Common myeloid progenitor, CD34-positive (primary cell): Measurements from ENCODE around the gene RUNX3.

ENCODE experiments used
- CTCF ChIA-PET: fragments of 350-600 bp; sonication (Branson Sonifier 250); formaldehyde crosslinking; loops from one replicate; lab custom pipeline; 2021; ENCODE audit warnings: antibody characterized with exemption; lab: Charles Lee
- POLR2A ChIA-PET: fragments of 350-600 bp; sonication (Branson Sonifier 250); formaldehyde crosslinking; loops from one replicate; lab custom pipeline; 2021; ENCODE audit warnings: antibody characterized with exemption; lab: Charles Lee
- DNase-seq, 3 donors: peaks; one replicate each; pipeline versions ENCODE4 v3.0.0 to v3.0.0-alpha.2; 2013
- H3K27ac ChIP-seq, 2 experiments: 1 replicate in 1 of 2; 2 replicates in 1 of 2; pipeline ENCODE4 v1.7.0; 2013; ENCODE audit warnings: inconsistent platforms in 2 of 2, low read length in 2 of 2, mild to moderate bottlenecking in 2 of 2, low read depth in 1 of 2, moderate library complexity in 1 of 2; ENCODE audit not compliant: severe bottlenecking in 2 of 2, insufficient read depth in 1 of 2, poor library complexity in 1 of 2
- H3K27me3 ChIP-seq, 5 experiments: replicated peaks in 2 of 5; 1 replicate in 3 of 5; 2 replicates in 2 of 5; pipeline versions ENCODE4 v1.6.1 to v1.7.0; 2013; ENCODE audit warnings: low read length in 4 of 5, mild to moderate bottlenecking in 2 of 5, moderate library complexity in 2 of 5, inconsistent platforms in 1 of 5; ENCODE audit not compliant: insufficient read depth in 5 of 5, control insufficient read depth in 4 of 5
- H3K36me3 ChIP-seq, 4 experiments: 1 replicate in 2 of 4; 2 replicates in 2 of 4; pipeline versions ENCODE4 v1.6.1 to v1.7.0; 2013; ENCODE audit warnings: low read length in 3 of 4, control low read depth in 1 of 4, mild to moderate bottlenecking in 1 of 4; ENCODE audit not compliant: control insufficient read depth in 4 of 4, insufficient read depth in 4 of 4
- H3K4me1 ChIP-seq, 4 experiments: 1 replicate in 3 of 4; 2 replicates in 1 of 4; pipeline versions ENCODE4 v1.6.1 to v1.7.1; 2013; ENCODE audit warnings: low read length in 3 of 4, mild to moderate bottlenecking in 3 of 4, control low read depth in 1 of 4, inconsistent platforms in 1 of 4, moderate library complexity in 1 of 4; ENCODE audit not compliant: control insufficient read depth in 4 of 4, insufficient read depth in 4 of 4; ENCODE audit errors: control extremely low read depth in 1 of 4
- H3K4me3 ChIP-seq, 7 experiments: 1 replicate in 4 of 7; 2 replicates in 3 of 7; pipeline versions ENCODE4 v1.5.1 to v1.7.0; 2013; ENCODE audit warnings: mild to moderate bottlenecking in 7 of 7, low read length in 6 of 7, moderate library complexity in 6 of 7, inconsistent platforms in 2 of 7, low read depth in 2 of 7, control low read depth in 1 of 7; ENCODE audit not compliant: insufficient read depth in 4 of 7, control insufficient read depth in 1 of 7; ENCODE audit errors: extremely low read depth in 1 of 7
- H3K9me3 ChIP-seq, 5 experiments: 1 replicate in 4 of 5; 2 replicates in 1 of 5; pipeline versions ENCODE4 v1.6.1 to v1.7.1; 2013; ENCODE audit warnings: low read length in 4 of 5, mild to moderate bottlenecking in 2 of 5, inconsistent platforms in 1 of 5, low read depth in 1 of 5, moderate library complexity in 1 of 5; ENCODE audit not compliant: control insufficient read depth in 4 of 5, insufficient read depth in 2 of 5; ENCODE audit errors: control extremely low read depth in 1 of 5
- WGBS: methylation state at CpG from one replicate; pipeline ENCODE4 v1.1.5; 2013; ENCODE audit not compliant: insufficient coverage; 5-methylcytosine and 5-hydroxymethylcytosine counted together

The RUNX3 gene

GRCh38 chr1:24972221-24972914, 42.3 kb upstream of the RUNX3 start:
- H3K4me1 ChIP-seq: peaks cover 0 to 43% (median 21%) of the 10 kb centered on the region in 4 experiments
- H3K9me3 ChIP-seq: peaks cover 0 to 20% (median 13%) of the 10 kb centered on the region in 5 experiments
- no peak overlapping the region for H3K4me3 ChIP-seq
- H3K27ac ChIP-seq: no peak overlapping the region
- H3K36me3 ChIP-seq: no peaks in the 10 kb centered on the region
- ChIA-PET POLR2A (interaction anchor here (0.8 to 1.7 kb wide), 2 partner anchors 9 to 50 kb away, joined by 3 to 7 read pairs; no protein-coding TSS in a partner anchor), CTCF (interaction anchor here (0.8 to 2.6 kb wide), 5 partner anchors 8 to 41 kb away, joined by 3 to 8 read pairs (median 3); no protein-coding TSS in a partner anchor)
- WGBS: 90% methylated on average over 3 of the region's 8 CpGs
- no peaks in the 10 kb centered on the region for H3K27me3 ChIP-seq
- DNase-seq: no peak

DNA sequence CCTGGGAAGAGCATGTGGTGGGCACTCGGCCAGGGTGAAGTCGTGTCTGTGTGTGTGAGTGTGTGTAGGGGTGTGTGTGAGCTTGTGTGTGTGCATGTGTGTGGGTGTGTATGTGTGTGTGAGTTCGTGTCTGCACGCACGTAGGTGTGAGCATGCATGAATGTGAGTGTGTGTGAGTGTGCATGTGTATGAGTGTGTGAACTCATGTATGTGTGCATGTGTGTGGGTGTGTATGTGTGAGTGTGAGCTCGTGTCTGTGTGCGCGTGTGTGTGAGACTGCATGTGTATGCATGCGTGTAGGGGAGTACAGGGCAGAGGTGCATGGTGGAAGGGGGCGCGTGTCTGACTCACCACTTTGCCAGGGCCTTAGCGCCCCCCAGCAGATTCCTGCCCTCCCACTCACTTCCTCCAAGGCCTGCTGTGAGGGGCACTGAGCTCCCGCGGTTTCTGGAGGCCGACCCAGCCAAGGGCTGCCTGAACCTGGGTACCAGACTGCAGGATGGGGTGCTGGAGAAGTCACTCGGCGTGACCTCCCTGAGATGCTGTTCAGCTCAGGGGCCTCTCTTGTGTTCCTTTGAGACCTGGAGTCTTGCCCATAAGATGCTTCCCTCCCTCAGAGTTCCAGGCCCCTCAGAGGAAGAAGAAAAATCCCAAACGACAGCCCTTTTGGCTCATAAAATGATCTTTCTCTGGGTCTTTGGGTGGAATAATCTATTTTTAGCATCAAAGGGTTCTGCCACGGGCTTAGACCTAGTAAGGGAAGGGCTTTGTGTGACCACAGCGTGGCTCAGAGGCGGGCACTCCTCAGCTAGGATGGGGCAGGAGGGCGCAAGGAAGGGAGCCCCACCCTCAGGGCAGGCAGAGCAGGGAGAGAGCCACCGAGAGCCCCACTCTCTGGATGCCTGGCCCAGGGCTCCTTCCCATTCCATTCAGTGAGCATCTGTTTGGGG, 41.1 kb upstream of the RUNX3 start:
- H3K27me3 ChIP-seq: no peaks in the 10 kb centered on the region
- peak in 2 of 3 donors; percentile 66 to 73 for DNase-seq
- no peaks in the 10 kb centered on the region for H3K36me3 ChIP-seq
- WGBS: 71% methylated on average over 18 of the region's 23 CpGs
- peaks cover 0 to 51% (median 21%) of the 10 kb centered on the region in 4 experiments for H3K4me1 ChIP-seq
- no peak overlapping the region for H3K27ac ChIP-seq
- POLR2A ChIA-PET: interaction anchor here (0.6 to 1.7 kb wide), 3 partner anchors 8 to 52 kb away, joined by 3 to 7 read pairs (median 3); no protein-coding TSS in a partner anchor
- CTCF ChIA-PET: interaction anchor here (0.8 to 2.6 kb wide), 9 partner anchors 9 to 80 kb away, joined by 3 to 8 read pairs (median 3); no protein-coding TSS in a partner anchor
- peaks cover 0 to 15% (median 9%) of the 10 kb centered on the region in 5 experiments for H3K9me3 ChIP-seq
- H3K4me3 ChIP-seq: no peak overlapping the region

DNA sequence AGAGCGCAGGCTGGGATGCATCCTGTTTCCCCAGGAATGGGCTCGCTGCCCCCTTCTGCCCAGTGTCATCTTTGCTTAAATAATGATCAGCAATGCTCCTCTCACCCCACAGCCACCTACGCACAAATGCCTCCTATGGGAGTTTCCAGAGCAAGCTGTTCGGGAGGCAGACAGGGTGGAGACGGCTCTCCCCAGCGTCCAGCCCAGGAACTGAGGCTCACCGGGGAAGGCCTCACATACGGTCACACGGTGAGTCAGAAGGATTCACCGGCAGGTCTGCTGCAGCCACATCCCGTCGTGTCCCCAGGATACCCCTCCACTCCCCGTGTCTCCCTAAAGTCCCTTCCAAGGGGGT, 40.3 kb upstream of the RUNX3 start:
- no peaks in the 10 kb centered on the region for H3K36me3 ChIP-seq
- CTCF ChIA-PET: interaction anchor here (1.0 to 2.6 kb wide), 5 partner anchors 9 to 80 kb away, joined by 3 to 8 read pairs (median 3); no protein-coding TSS in a partner anchor
- no peak for DNase-seq
- peaks cover 0 to 11% (median 6%) of the 10 kb centered on the region in 5 experiments for H3K9me3 ChIP-seq
- H3K27ac ChIP-seq: no peak overlapping the region
- POLR2A ChIA-PET: interaction anchor here (1.7 kb wide), 1 partner anchor 52 kb away, joined by 7 read pairs; no protein-coding TSS in a partner anchor
- peaks cover 0 to 60% (median 25%) of the 10 kb centered on the region in 4 experiments for H3K4me1 ChIP-seq
- 95% methylated on average over 11 of the region's 13 CpGs for WGBS
- no peak overlapping the region for H3K4me3 ChIP-seq
- H3K27me3 ChIP-seq: no peaks in the 10 kb centered on the region

DNA sequence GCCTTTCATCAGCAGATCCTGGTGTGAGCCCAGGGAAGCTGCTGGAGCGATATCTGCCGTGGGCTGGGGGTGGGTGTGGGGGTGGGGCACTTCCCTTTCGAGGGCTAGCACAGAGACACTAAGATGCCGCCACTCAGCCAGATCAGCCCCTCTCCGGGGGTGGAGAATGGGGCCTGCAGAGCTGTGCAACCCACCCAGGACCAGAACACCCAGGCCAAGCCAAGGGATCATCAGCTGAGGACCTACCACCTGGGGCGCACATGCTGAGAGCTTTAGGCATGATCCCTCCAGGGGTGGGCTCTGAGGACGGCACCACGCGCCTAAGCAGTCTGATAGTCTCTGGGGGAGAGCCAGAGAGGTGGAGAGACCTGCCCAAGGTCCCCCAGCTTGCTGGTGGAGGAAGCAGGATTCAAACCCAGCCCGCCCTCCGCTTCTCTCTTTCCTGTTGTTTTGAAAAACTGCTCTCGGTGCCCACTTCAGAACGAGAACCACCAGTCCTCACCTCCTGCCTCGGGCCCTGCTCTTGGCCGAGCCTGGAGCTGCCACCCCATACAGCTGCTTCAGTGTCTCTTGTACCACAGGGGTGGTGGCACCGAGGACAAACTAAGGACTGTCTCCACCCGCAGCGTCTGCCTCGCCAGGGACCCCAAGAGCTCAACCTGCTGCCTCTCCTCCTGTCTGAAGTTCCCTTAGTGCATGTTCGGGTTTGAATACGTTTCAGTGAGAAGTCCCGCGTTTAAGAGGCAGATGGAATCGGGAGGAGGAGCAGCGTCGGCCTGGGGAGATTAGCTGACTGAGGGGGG, 39.7 kb upstream of the RUNX3 start:
- no peak for DNase-seq
- no peak overlapping the region for H3K4me3 ChIP-seq
- no peak overlapping the region for H3K27ac ChIP-seq
- H3K27me3 ChIP-seq: no peaks in the 10 kb centered on the region
- ChIA-PET POLR2A (no interaction called here), CTCF (interaction anchor here (1.0 to 2.6 kb wide), 5 partner anchors 9 to 73 kb away, joined by 3 to 8 read pairs (median 3); no protein-coding TSS in a partner anchor)
- H3K9me3 ChIP-seq: peaks cover 0 to 5% (median 0%) of the 10 kb centered on the region in 5 experiments
- WGBS: 67% methylated on average over 18 of the region's 26 CpGs
- no peaks in the 10 kb centered on the region for H3K36me3 ChIP-seq
- H3K4me1 ChIP-seq: peaks cover 0 to 65% (median 26%) of the 10 kb centered on the region in 4 experiments

GRCh38 chr1:24968941-24969585, 39.0 kb upstream of the RUNX3 start:
- Histone ChIP-seq H3K36me3 (no peaks in the 10 kb centered on the region), H3K4me3 (no peak overlapping the region), H3K9me3 (no peaks in the 10 kb centered on the region), H3K27ac (no peak overlapping the region), H3K4me1 (peaks cover 0 to 73% (median 27%) of the 10 kb centered on the region in 4 experiments), H3K27me3 (no peaks in the 10 kb centered on the region)
- ChIA-PET POLR2A (no interaction called here), CTCF (interaction anchor here (1.6 kb wide), 1 partner anchor 16 kb away, joined by 3 read pairs; no protein-coding TSS in a partner anchor)
- 87% methylated on average over 12 of the region's 14 CpGs for WGBS
- DNase-seq: no peak

- H3K4me3 ChIP-seq: no peak overlapping the region
- no peaks in the 10 kb centered on the region for H3K27me3 ChIP-seq
- ChIA-PET CTCF (interaction anchor here (0.9 to 2.5 kb wide), 4 partner anchors 15 to 69 kb away, joined by 3 to 7 read pairs (median 4); no protein-coding TSS in a partner anchor), POLR2A (no interaction called here)
- H3K27ac ChIP-seq: no peak overlapping the region
- no peaks in the 10 kb centered on the region for H3K36me3 ChIP-seq
- WGBS: 100% methylated on average over 5 of the region's 6 CpGs
- peaks cover 0 to 83% (median 27%) of the 10 kb centered on the region in 4 experiments for H3K4me1 ChIP-seq
- H3K9me3 ChIP-seq: no peaks in the 10 kb centered on the region
- no peak for DNase-seq
These were observed 37.9 kb upstream of the RUNX3 start for GRCh38 chr1:24967962-24968361.
